Keratinocyte (primary cell): ENCODE results near the gene DCDC2B. TPM values are rescaled to one million over a fixed set of nuclear protein-coding genes. Genes with fewer than 3 reads are reported as not detected.

Experiments
- DNase-seq: peaks from one replicate; pipeline ENCODE4 v3.0.0-alpha.2; 2011; ENCODE audit warnings: low read depth, missing footprints, low spot score
- FAIRE-seq: peaks from 2 replicates; lab custom pipeline; 2011; peaks lifted over from hg19 to GRCh38; lab: Jason Lieb, UNC
- H2AFZ ChIP-seq: 2 replicates; pipeline ENCODE4 v1.6.0; 2012; ENCODE audit warnings: low read length, control low read depth, inconsistent platforms; ENCODE audit not compliant: control insufficient read depth
- H3K27ac ChIP-seq: 2 replicates; pipeline ENCODE4 v1.5.1; 2011; ENCODE audit warnings: low read length; ENCODE audit not compliant: control insufficient read depth, insufficient read depth
- H3K27me3 ChIP-seq: 3 replicates; pipeline ENCODE4 v1.6.0; 2011; ENCODE audit warnings: low read length; ENCODE audit not compliant: control insufficient read depth, insufficient read depth; ENCODE audit errors: extremely low read depth
- H3K36me3 ChIP-seq, 2 experiments: 2 replicates in 1 of 2; 3 replicates in 1 of 2; pipeline ENCODE4 v1.5.1; 2011; ENCODE audit warnings: low read length in 2 of 2, mild to moderate bottlenecking in 1 of 2; ENCODE audit not compliant: control insufficient read depth in 2 of 2, insufficient read depth in 2 of 2; ENCODE audit errors: extremely low read depth in 1 of 2
- H3K4me1 ChIP-seq: 3 replicates; pipeline ENCODE4 v1.5.1; 2011; ENCODE audit warnings: low read length; ENCODE audit not compliant: control insufficient read depth, insufficient read depth; ENCODE audit errors: extremely low read depth
- H3K4me2 ChIP-seq: 3 replicates; pipeline ENCODE4 v1.6.0; 2011; ENCODE audit warnings: low read depth, low read length; ENCODE audit not compliant: control insufficient read depth, insufficient read depth; ENCODE audit errors: extremely low read depth
- H3K4me3 ChIP-seq, 3 experiments: fragments of 200-600 bp in 1 of 3; sonication (generic) in 1 of 3; 2 replicates in 2 of 3; 3 replicates in 1 of 3; pipeline ENCODE4 v1.5.1; 2011 to 2016; ENCODE audit warnings: low read length in 3 of 3, mild to moderate bottlenecking in 3 of 3, control low read depth in 2 of 3, inconsistent platforms in 1 of 3, low read depth in 1 of 3, mixed read lengths in 1 of 3, mixed run types in 1 of 3, moderate library complexity in 1 of 3; ENCODE audit not compliant: control insufficient read depth in 2 of 3, insufficient read depth in 2 of 3; ENCODE audit errors: extremely low read depth in 1 of 3
- H3K79me2 ChIP-seq: 2 replicates; pipeline ENCODE4 v1.6.0; 2012; ENCODE audit warnings: low read length; ENCODE audit not compliant: control insufficient read depth, insufficient read depth
- H3K9ac ChIP-seq: 3 replicates; pipeline ENCODE4 v1.6.0; 2011; ENCODE audit warnings: low read length; ENCODE audit not compliant: control insufficient read depth, insufficient read depth; ENCODE audit errors: extremely low read depth
- H3K9me1 ChIP-seq: 3 replicates; pipeline ENCODE4 v1.6.0; 2011; ENCODE audit warnings: low read length; ENCODE audit not compliant: control insufficient read depth, insufficient read depth; ENCODE audit errors: extremely low read depth
- H3K9me3 ChIP-seq: 2 replicates; pipeline ENCODE4 v1.5.1; 2012; ENCODE audit warnings: low read depth, low read length; ENCODE audit not compliant: control insufficient read depth
- H4K20me1 ChIP-seq: 3 replicates; pipeline ENCODE4 v1.6.0; 2011; ENCODE audit warnings: low read length; ENCODE audit not compliant: control insufficient read depth, insufficient read depth; ENCODE audit errors: extremely low read depth
- EZH2 ChIP-seq: IDR thresholded peaks from one replicate; pipeline ENCODE4 v1.6.1; 2012; ENCODE audit warnings: inconsistent platforms, mild to moderate bottlenecking, low read length, moderate library complexity
- dilution Hi-C: fragments of 300-500 bp; cut with MboI; formaldehyde crosslinking; loops from one replicate; pipeline ENCODE4 v1.7.0; 2020; ENCODE audit warnings: low sequenced_read_pairs; ENCODE audit not compliant: extremely low pct_ligation_motif_present
- polyA plus RNA-seq, 5 experiments: library from polyadenylated mRNA; depleted of rRNA in 3 of 5; stranded (reverse) in 3 of 5; stranded (forward) in 1 of 5; unstranded in 1 of 5; fragments of >200 nt; gene quantifications; 1 replicate in 1 of 5; 2 replicates in 3 of 5; 3 replicates in 1 of 5; pipeline versions ENCODE4 v1.2.1 to v1.2.3, GENCODE V29; 2011 to 2012; ENCODE audit warnings: missing spikeins in 2 of 5, low read depth in 1 of 5, low replicate concordance in 1 of 5
- TF ChIP-seq, protein P1 (sequence below), 3 experiments: IDR thresholded peaks in 1 of 3; conservative IDR thresholded peaks in 1 of 3; optimal IDR thresholded peaks in 1 of 3; 2 replicates in 2 of 3; 3 replicates in 1 of 3; pipeline versions ENCODE3 to v1.5.1; 2011; ENCODE audit warnings: low read length in 3 of 3, mild to moderate bottlenecking in 3 of 3, moderate library complexity in 2 of 3, control low read depth in 1 of 3, inconsistent platforms in 1 of 3; ENCODE audit not compliant: insufficient read depth in 2 of 3; ENCODE audit errors: extremely low read depth in 1 of 3

Gene DCDC2B
- polyA plus RNA-seq, 1 donor (not counting 4 experiments of a cell fraction or from before 2014, with no cell fraction given) = not detected

DNA sequence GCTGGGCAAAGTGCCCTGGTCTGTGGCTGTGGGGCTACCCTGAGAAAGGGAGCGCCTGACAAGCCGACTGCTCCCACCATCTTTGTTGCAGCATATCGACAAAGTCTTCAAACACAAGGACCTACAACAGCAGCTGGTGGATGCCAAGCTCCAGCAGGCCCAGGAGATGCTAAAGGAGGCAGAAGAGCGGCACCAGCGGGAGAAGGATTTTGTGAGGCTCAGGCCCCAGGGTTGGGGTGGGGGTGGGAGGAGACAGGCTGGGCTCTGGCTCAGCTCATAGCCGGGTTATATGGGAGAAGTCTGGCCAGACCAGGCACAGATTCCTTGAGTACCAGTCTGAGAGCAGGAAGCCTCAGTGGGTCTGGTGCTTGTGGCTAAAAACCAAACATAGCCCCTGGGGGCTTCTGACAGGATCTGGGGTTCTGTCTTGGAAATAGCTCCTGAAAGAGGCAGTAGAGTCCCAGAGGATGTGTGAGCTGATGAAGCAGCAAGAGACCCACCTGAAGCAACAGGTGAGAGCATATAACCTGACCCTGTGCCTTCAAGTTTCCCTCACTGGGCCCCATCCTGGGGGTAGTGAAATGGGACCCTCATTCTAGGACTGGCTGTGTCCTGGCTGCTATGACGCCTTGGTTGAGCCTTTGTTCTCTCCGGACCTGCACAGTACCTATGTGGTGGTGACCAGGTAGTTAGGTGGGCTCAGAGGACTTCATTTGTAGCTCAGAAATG lies 16.5 kb upstream of the DCDC2B start:
- no peaks in the 10 kb centered on the region for H3K4me1 ChIP-seq

DNA sequence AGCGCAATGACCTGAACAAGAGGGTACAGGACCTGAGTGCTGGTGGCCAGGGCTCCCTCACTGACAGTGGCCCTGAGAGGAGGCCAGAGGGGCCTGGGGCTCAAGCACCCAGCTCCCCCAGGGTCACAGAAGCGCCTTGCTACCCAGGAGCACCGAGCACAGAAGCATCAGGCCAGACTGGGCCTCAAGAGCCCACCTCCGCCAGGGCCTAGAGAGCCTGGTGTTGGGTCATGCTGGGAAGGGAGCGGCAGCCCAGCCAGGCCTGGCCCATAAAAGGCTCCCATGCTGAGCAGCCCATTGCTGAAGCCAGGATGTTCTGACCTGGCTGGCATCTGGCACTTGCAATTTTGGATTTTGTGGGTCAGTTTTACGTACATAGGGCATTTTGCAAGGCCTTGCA lies 13.9 kb upstream of the DCDC2B start:
- no peak overlapping the region for H3K27ac ChIP-seq
- H3K4me2 ChIP-seq = no peak overlapping the region
- H3K4me1 ChIP-seq = peaks cover 2% of the 10 kb centered on the region
- TF ChIP-seq EZH2 = no peak
- TF ChIP-seq, protein P1, sequence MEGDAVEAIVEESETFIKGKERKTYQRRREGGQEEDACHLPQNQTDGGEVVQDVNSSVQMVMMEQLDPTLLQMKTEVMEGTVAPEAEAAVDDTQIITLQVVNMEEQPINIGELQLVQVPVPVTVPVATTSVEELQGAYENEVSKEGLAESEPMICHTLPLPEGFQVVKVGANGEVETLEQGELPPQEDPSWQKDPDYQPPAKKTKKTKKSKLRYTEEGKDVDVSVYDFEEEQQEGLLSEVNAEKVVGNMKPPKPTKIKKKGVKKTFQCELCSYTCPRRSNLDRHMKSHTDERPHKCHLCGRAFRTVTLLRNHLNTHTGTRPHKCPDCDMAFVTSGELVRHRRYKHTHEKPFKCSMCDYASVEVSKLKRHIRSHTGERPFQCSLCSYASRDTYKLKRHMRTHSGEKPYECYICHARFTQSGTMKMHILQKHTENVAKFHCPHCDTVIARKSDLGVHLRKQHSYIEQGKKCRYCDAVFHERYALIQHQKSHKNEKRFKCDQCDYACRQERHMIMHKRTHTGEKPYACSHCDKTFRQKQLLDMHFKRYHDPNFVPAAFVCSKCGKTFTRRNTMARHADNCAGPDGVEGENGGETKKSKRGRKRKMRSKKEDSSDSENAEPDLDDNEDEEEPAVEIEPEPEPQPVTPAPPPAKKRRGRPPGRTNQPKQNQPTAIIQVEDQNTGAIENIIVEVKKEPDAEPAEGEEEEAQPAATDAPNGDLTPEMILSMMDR (optimal IDR thresholded peaks at IDR 0.05 in 1 of 3, IDR thresholded peaks at IDR 0.05 in 1 of 3, conservative IDR thresholded peaks at IDR 0.05 in 1 of 3; ENCODE audit: extremely low read depth in 1 of 3, insufficient read depth in 2 of 3, low read length in 3 of 3) = no peak
- H3K36me3 ChIP-seq = peaks cover 43 to 64% of the 10 kb centered on the region in 2 experiments
- DNase-seq (no peak), FAIRE-seq (no peak)
- no peaks in the 10 kb centered on the region for H3K79me2 ChIP-seq
- H3K4me3 ChIP-seq = no peak overlapping the region
- H3K27me3 ChIP-seq = no peaks in the 10 kb centered on the region
- dilution Hi-C loops = no loop called here
- no peak overlapping the region for H2AFZ ChIP-seq
- no peaks in the 10 kb centered on the region for H4K20me1 ChIP-seq
- no peak overlapping the region for H3K9ac ChIP-seq
- no peaks in the 10 kb centered on the region for H3K9me3 ChIP-seq
- no peaks in the 10 kb centered on the region for H3K9me1 ChIP-seq

More for the DNA sequence above, 16.5 kb upstream of the DCDC2B start:
- no peaks in the 10 kb centered on the region for H4K20me1 ChIP-seq
- H3K27ac ChIP-seq = no peak overlapping the region
- no peak overlapping the region for H3K4me2 ChIP-seq
- peaks cover 53 to 77% of the 10 kb centered on the region in 2 experiments for H3K36me3 ChIP-seq
- DNase-seq = no peak
- no peaks in the 10 kb centered on the region for H3K27me3 ChIP-seq
- no peaks in the 10 kb centered on the region for H3K9me1 ChIP-seq
- dilution Hi-C loops = no loop called here
- no peak overlapping the region for H2AFZ ChIP-seq
- no peak for FAIRE-seq
- no peaks in the 10 kb centered on the region for H3K9me3 ChIP-seq
- H3K4me3 ChIP-seq = no peak overlapping the region
- H3K9ac ChIP-seq = no peak overlapping the region
- TF ChIP-seq EZH2 = no peak
- TF ChIP-seq, protein P1 (optimal IDR thresholded peaks at IDR 0.05 in 1 of 3, IDR thresholded peaks at IDR 0.05 in 1 of 3, conservative IDR thresholded peaks at IDR 0.05 in 1 of 3; ENCODE audit: extremely low read depth in 1 of 3, insufficient read depth in 2 of 3, low read length in 3 of 3) = no peak
- H3K79me2 ChIP-seq = peaks cover 7% of the 10 kb centered on the region
